ENCODE results near the gene GAB1. TPM values are rescaled to one million over a fixed set of nuclear protein-coding genes. Genes with fewer than 3 reads are reported as not detected.

Gene GAB1
- total and polyA plus RNA-seq, 2 of the 13 experiments (the other 11 are each of a cell fraction or from before 2014, with no cell fraction given) = 8.7 to 14.7 TPM

GRCh38 chr4:143513314-143514168 is 176.9 kb downstream of the GAB1 start, which contains the start of gene SMARCA5 (continued):
- TF ChIP-seq MLXIP (CRISPR knock-in tag; IDR thresholded peaks at IDR 0.05; ENCODE audit: borderline replicate concordance) = no peak
- peak; percentile 74; the same call in 1 of the 2 replicates for TF ChIP-seq GMEB1 (CRISPR knock-in tag; IDR thresholded peaks at IDR 0.05; ENCODE audit: borderline replicate concordance)
- TF ChIP-seq ZNF576 (CRISPR knock-in tag; IDR thresholded peaks at IDR 0.05) = no peak
- TF ChIP-seq GATAD2A (CRISPR knock-in tag; IDR thresholded peaks at IDR 0.05) = no peak
- no peak for TF ChIP-seq USF2 (IDR thresholded peaks at IDR 0.05; ENCODE audit: low read depth, low read length)
- no peak for TF ChIP-seq USF2 (CRISPR knock-in tag; IDR thresholded peaks at IDR 0.05; ENCODE audit: borderline replicate concordance)
- no peak for TF ChIP-seq CSRNP2 (CRISPR knock-in tag; conservative IDR thresholded peaks at IDR 0.05; ENCODE audit: low read depth)
- no peak for TF ChIP-seq ZNF503 (CRISPR knock-in tag; IDR thresholded peaks at IDR 0.05)
- TF ChIP-seq ELF1 (CRISPR knock-in tag; IDR thresholded peaks at IDR 0.05) = no peak; the same call in 1 of the 2 replicates
- TF ChIP-seq SNRNP70 (IDR thresholded peaks at IDR 0.05; ENCODE audit: low read depth, low read length) = no peak
- 0 out of 2 replicates have a peak, but pooled peaks have one; percentile 59 for TF ChIP-seq SNAI1 (CRISPR knock-in tag; IDR thresholded peaks at IDR 0.05; ENCODE audit: borderline replicate concordance)
- TF ChIP-seq ZBTB7A (CRISPR knock-in tag; IDR thresholded peaks at IDR 0.05) = no peak; the same call in 1 of the 2 replicates
- no peak; a peak in 1 of 4 replicates for TF ChIP-seq KLF16 (CRISPR knock-in tag; IDR thresholded peaks at IDR 0.05)
